Peyer's patch (tissue), 4 donors: ENCODE measurements around the gene VENTX. TPM values are rescaled to one million over a fixed set of nuclear protein-coding genes. Genes with fewer than 3 reads are reported as not detected.
"Not testable (repeated sequence)": the region's sequence is repeated elsewhere in the genome, so short reads cannot be mapped to it uniquely, and the experiment has no call there.

Experiments used
- DNase-seq, 3 donors: peaks; one replicate each; pipeline ENCODE4 v3.0.0-alpha.2; 2017 to 2019
- H3K27ac ChIP-seq, 4 donors: fragments of 200-600 bp; sonication (generic); one replicate each; pipeline ENCODE4 v1.5.1; 2016 to 2019
- H3K27me3 ChIP-seq, 2 donors: fragments of 200-600 bp; sonication (generic); one replicate each; pipeline ENCODE4 v1.5.1; 2019
- H3K36me3 ChIP-seq, 3 donors: fragments of 200-600 bp; sonication (generic); one replicate each; pipeline ENCODE4 v1.5.1; 2016 to 2019
- H3K4me1 ChIP-seq, 4 donors: fragments of 200-600 bp; sonication (generic); one replicate each; pipeline ENCODE4 v1.5.1; 2016 to 2019
- H3K4me3 ChIP-seq, 4 donors: fragments of 200-600 bp; sonication (generic); 1 replicate in 3 of 4; 2 replicates in 1 of 4; pipeline ENCODE4 v1.5.1; 2016 to 2019; ENCODE audit warnings: mild to moderate bottlenecking in 1 of 4
- H3K9me3 ChIP-seq, 4 donors: fragments of 200-600 bp; sonication (generic); one replicate each; pipeline ENCODE4 v1.5.1; 2016 to 2019; ENCODE audit warnings: mild to moderate bottlenecking in 1 of 4
- POLR2A ChIP-seq, 2 donors: fragments of 450-650 bp; IDR thresholded peaks; one replicate each; pipeline ENCODE4 v1.5.1; 2017; ENCODE audit warnings: antibody characterized with exemption in 2 of 2, mild to moderate bottlenecking in 2 of 2, moderate library complexity in 2 of 2
- total RNA-seq, 4 donors: library from RNA; depleted of rRNA; stranded (reverse); fragments of >200 nt; gene quantifications; one replicate each; pipeline ENCODE4 v1.1.0, GENCODE V29; 2016
- TF ChIP-seq, protein P1 (sequence below), 6 experiments: fragments of 450-650 bp in 4 of 6; fragments of 200-600 bp in 2 of 6; sonication (generic) in 1 of 6; IDR thresholded peaks; one replicate each; pipeline ENCODE4 v1.5.1; 2017 to 2019; ENCODE audit warnings: antibody characterized with exemption in 6 of 6, mild to moderate bottlenecking in 3 of 6, moderate library complexity in 1 of 6

The VENTX gene
- total RNA-seq, 4 donors from 2014 or later: 0.54 TPM; not detected in 3

DNA sequence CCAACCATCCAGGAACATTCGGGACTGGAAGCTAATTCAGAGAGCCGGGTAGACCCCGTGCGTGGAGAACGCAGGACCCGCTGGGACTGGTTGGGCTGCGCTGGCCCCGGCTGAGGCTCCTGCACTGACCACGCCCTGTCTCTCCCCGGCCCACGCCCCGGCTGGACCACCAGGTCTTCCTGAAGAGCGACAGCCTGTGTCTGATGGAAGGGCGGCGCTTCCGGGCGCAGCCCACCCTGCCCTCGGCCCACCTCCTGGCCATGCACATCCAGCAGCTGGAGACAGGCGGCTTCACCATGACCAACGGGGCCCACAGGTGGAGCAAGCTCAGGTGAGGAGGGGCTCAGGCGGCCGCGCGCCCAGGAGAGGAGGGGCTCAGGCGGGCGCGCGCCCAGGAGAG lies 17.9 kb upstream of the VENTX start:
- no peak overlapping the region for H3K27ac ChIP-seq
- no peak for TF ChIP-seq POLR2A (IDR thresholded peaks at IDR 0.05)
- TF ChIP-seq, protein P1, sequence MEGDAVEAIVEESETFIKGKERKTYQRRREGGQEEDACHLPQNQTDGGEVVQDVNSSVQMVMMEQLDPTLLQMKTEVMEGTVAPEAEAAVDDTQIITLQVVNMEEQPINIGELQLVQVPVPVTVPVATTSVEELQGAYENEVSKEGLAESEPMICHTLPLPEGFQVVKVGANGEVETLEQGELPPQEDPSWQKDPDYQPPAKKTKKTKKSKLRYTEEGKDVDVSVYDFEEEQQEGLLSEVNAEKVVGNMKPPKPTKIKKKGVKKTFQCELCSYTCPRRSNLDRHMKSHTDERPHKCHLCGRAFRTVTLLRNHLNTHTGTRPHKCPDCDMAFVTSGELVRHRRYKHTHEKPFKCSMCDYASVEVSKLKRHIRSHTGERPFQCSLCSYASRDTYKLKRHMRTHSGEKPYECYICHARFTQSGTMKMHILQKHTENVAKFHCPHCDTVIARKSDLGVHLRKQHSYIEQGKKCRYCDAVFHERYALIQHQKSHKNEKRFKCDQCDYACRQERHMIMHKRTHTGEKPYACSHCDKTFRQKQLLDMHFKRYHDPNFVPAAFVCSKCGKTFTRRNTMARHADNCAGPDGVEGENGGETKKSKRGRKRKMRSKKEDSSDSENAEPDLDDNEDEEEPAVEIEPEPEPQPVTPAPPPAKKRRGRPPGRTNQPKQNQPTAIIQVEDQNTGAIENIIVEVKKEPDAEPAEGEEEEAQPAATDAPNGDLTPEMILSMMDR (IDR thresholded peaks at IDR 0.05): no peak
- no peaks in the 10 kb centered on the region for H3K9me3 ChIP-seq
- no peaks in the 10 kb centered on the region for H3K4me1 ChIP-seq
- H3K27me3 ChIP-seq: no peaks in the 10 kb centered on the region
- no peaks in the 10 kb centered on the region for H3K36me3 ChIP-seq
- no peak overlapping the region for H3K4me3 ChIP-seq
- DNase-seq: no peak

DNA sequence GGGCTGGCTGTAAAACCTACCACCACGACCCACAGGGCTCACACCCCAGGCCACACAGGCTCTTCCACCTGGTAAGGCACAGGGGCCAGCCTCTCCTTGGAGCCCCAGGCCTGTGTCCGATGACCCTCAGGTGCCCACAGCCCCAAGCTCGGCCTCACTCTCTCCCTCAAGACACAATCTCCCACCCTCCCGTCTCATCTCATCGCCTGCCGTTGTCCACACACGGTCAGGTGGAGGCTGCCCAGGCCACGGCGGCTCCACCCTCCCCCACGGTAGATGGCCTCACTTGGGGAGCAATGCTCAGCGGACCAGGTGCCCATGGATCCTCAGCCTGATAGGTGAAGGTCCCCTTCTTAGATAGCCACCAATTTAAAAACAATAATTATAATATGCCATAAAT lies 16.3 kb upstream of the VENTX start:
- no peak overlapping the region for H3K27ac ChIP-seq
- H3K36me3 ChIP-seq: no peaks in the 10 kb centered on the region
- H3K4me3 ChIP-seq: no peak overlapping the region
- no peak for DNase-seq
- no peaks in the 10 kb centered on the region for H3K27me3 ChIP-seq
- no peaks in the 10 kb centered on the region for H3K4me1 ChIP-seq
- TF ChIP-seq, protein P1 (IDR thresholded peaks at IDR 0.05): no peak
- no peaks in the 10 kb centered on the region for H3K9me3 ChIP-seq

GRCh38 chr10:133221756-133222155 lies 15.9 kb upstream of the VENTX start:
- H3K9me3 ChIP-seq, DNase-seq, H3K27me3 ChIP-seq, H3K4me1 ChIP-seq, H3K36me3 ChIP-seq, H3K27ac ChIP-seq, H3K4me3 ChIP-seq: not testable (repeated sequence)

- no peak overlapping the region for H3K4me3 ChIP-seq
- no peak for DNase-seq
- no peaks in the 10 kb centered on the region for H3K4me1 ChIP-seq
- H3K27me3 ChIP-seq: peaks cover 0 to 3% of the 10 kb centered on the region in 2 donors
- H3K27ac ChIP-seq: no peak overlapping the region
- TF ChIP-seq, protein P1 (IDR thresholded peaks at IDR 0.05): no peak
- TF ChIP-seq POLR2A (IDR thresholded peaks at IDR 0.05): no peak
- H3K36me3 ChIP-seq: no peaks in the 10 kb centered on the region
- H3K9me3 ChIP-seq: no peaks in the 10 kb centered on the region
Observed at GRCh38 chr10:133224076-133224475, 13.6 kb upstream of the VENTX start.

- peaks cover 0 to 2% (median 0%) of the 10 kb centered on the region in 4 donors for H3K4me1 ChIP-seq
- H3K27ac ChIP-seq: no peak overlapping the region
- no peaks in the 10 kb centered on the region for H3K9me3 ChIP-seq
- H3K36me3 ChIP-seq: no peaks in the 10 kb centered on the region
- H3K27me3 ChIP-seq: peaks cover 0 to 10% of the 10 kb centered on the region in 2 donors
- no peak for TF ChIP-seq POLR2A (IDR thresholded peaks at IDR 0.05)
- TF ChIP-seq, protein P1 (IDR thresholded peaks at IDR 0.05): no peak
- no peak overlapping the region for H3K4me3 ChIP-seq
- DNase-seq: no peak
Observed at GRCh38 chr10:133224756-133225372, 12.8 kb upstream of the VENTX start.

- peaks cover 0 to 17% of the 10 kb centered on the region in 2 donors for H3K27me3 ChIP-seq
- TF ChIP-seq POLR2A (IDR thresholded peaks at IDR 0.05): no peak
- TF ChIP-seq, protein P1 (IDR thresholded peaks at IDR 0.05): no peak
Observed at GRCh38 chr10:133225707-133226191, 11.9 kb upstream of the VENTX start.

More at GRCh38 chr10:133225707-133226191, 11.9 kb upstream of the VENTX start:
- DNase-seq: no peak
- peaks cover 0 to 11% (median 3%) of the 10 kb centered on the region in 4 donors for H3K4me1 ChIP-seq
- no peaks in the 10 kb centered on the region for H3K36me3 ChIP-seq
- H3K4me3 ChIP-seq: no peak overlapping the region
- no peak overlapping the region for H3K27ac ChIP-seq
- no peaks in the 10 kb centered on the region for H3K9me3 ChIP-seq
